ENCODE data around the gene SLC12A2.

- TF ChIP-seq ZBTB7A (IDR thresholded peaks at IDR 0.05; ENCODE audit: low read depth) (no peak), NFIC (IDR thresholded peaks at IDR 0.05) (no peak), FOXM1 (IDR thresholded peaks at IDR 0.05; ENCODE audit: borderline replicate concordance, low read depth) (no peak), EP300 (IDR thresholded peaks at IDR 0.05; ENCODE audit: borderline replicate concordance) (no peak), TCF12 (IDR thresholded peaks at IDR 0.05; ENCODE audit: low read depth) (no peak), TAF1 (IDR thresholded peaks at IDR 0.05; ENCODE audit: low read depth) (no peak), YY1 (IDR thresholded peaks at IDR 0.05; ENCODE audit: low read depth) (no peak), CREB1 (IDR thresholded peaks at IDR 0.05; ENCODE audit: low read depth) (no peak), TEAD4 (IDR thresholded peaks at IDR 0.05) (no peak), RAD21 (IDR thresholded peaks at IDR 0.05; ENCODE audit: low read depth) (no peak)
- TF ChIP-seq, protein P1, sequence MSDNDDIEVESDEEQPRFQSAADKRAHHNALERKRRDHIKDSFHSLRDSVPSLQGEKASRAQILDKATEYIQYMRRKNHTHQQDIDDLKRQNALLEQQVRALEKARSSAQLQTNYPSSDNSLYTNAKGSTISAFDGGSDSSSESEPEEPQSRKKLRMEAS (IDR thresholded peaks at IDR 0.05), result no peak
Observed at GRCh38 chr5:128109766-128110165, 26.2 kb downstream of the SLC12A2 start.

Measured in Ishikawa (cell line).